ENCODE measurements around the gene LRTM2.

LRTM2 gene

DNA sequence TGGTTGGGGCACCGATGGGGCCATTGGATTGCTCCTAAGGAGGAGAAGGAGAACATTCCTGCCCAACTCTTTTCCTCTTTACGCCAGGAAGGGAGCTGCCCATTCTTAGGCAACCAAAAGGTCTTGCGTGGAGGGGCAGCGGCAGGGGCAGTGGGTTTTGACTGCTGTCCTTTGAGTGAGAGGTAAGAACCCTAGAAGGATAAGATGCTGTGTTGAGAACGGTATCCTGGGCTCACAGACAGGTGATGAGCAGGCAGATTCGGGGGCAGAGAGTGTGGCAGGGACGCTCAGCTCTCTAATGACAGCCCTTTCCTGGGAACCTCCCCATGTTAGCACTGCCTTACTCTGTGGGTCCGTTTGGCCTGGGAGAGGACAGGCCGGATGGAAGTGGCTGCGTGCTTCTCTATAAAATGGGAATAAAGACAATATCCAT lies 13.2 kb downstream of the LRTM2 start:
- Histone ChIP-seq H3K27ac (ENCODE audit: low read depth, low read length, severe bottlenecking) (no peak overlapping the region), H3K4me3 (ENCODE audit: extremely low read depth, insufficient read depth, low read length, poor library complexity, severe bottlenecking) (no peak overlapping the region), H3K36me3 (ENCODE audit: control insufficient read depth, insufficient read depth, low read length) (no peaks in the 10 kb centered on the region), H3K4me1 (ENCODE audit: control insufficient read depth, insufficient read depth, low read length, poor library complexity, severe bottlenecking) (peaks cover 16% of the 10 kb centered on the region), H3K9me3 (ENCODE audit: control insufficient read depth, low read length) (no peaks in the 10 kb centered on the region)
- WGBS, 2 experiments (ENCODE audit: insufficient coverage in 2 of 2): 82 to 83% methylated on average over 7 to 9 of the region's 10 CpGs

DNA sequence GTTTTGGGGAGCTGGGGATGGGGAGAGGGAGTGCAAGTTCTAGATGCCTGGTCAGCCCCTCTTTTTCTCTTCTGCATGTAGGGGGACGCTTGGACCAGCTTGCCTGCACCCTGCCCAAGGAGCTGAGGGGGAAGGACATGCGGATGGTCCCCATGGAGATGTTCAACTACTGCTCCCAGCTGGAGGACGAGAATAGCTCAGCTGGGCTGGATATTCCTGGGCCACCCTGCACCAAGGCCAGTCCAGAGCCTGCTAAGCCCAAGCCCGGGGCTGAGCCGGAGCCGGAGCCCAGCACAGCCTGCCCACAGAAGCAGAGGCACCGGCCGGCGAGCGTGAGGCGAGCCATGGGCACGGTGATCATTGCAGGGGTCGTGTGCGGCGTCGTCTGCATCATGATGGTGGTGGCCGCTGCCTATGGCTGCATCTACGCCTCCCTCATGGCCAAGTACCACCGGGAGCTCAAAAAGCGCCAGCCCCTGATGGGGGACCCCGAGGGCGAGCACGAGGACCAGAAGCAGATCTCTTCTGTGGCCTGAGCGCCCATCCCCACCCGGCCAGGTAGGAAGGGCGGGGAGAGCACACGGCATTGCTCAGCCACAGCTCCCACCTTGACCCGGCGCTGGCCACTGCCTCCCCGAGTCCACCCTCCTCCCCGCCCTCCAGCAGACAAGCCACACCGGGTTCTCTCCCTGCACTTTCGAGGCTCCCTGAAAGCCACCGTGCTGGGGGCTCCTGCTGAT lies 14.0 kb downstream of the LRTM2 start:
- Histone ChIP-seq H3K27ac (ENCODE audit: low read depth, low read length, severe bottlenecking) (no peak overlapping the region), H3K9me3 (ENCODE audit: control insufficient read depth, low read length) (no peaks in the 10 kb centered on the region), H3K36me3 (ENCODE audit: control insufficient read depth, insufficient read depth, low read length) (no peaks in the 10 kb centered on the region), H3K4me3 (ENCODE audit: extremely low read depth, insufficient read depth, low read length, poor library complexity, severe bottlenecking) (no peak overlapping the region), H3K4me1 (ENCODE audit: control insufficient read depth, insufficient read depth, low read length, poor library complexity, severe bottlenecking) (peaks cover 19% of the 10 kb centered on the region)
- 89 to 92% methylated on average over 32 to 33 of the region's 34 CpGs for WGBS, 2 experiments (ENCODE audit: insufficient coverage in 2 of 2)

DNA sequence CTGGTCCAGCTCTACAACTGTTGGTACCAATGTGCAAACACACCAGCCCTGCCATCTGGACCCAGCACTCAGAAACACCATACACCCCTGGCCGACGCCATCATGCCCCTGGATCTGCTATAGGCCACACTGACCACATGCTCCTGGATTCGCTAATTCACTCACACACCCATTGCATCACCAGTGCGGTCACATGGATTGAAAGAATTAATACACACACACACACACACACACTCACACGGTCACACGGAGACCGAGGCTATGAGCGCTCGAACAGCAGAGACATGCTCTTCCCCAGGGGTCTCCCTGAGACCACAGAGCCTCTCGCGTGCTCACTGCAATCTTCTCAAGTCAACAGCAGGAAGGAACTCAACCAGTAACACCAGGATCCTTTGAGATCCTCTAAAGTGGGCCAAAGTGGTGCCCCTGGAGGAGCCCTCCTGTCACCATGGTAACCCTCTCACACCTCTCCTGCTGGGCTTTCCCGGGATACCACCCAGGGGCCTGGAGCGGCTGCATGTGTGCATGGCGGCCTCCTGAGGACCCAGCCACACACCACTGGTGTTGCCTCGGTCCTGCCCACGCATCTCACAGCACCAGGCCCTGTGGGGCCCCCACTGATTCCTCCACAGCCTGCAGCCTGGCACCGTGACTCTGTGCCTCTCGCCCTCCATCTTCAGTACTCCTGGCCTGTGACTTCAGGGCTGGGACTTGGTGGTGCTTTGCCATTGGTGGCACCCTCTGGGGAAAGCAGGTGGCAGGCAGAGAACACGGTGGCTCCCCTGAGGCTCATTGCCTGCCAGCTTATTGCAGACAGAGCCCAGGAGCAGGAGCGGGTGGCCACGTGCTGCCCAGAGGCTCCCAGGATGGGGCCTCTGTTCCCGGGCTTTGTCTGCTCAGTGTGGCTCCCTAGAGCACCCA lies 15.1 kb downstream of the LRTM2 start:
- WGBS, 2 experiments (ENCODE audit: insufficient coverage in 2 of 2): 90 to 93% methylated on average over 20 to 22 of the region's 22 CpGs
- Histone ChIP-seq H3K36me3 (ENCODE audit: control insufficient read depth, insufficient read depth, low read length) (no peaks in the 10 kb centered on the region), H3K27ac (ENCODE audit: low read depth, low read length, severe bottlenecking) (no peak overlapping the region), H3K9me3 (ENCODE audit: control insufficient read depth, low read length) (no peaks in the 10 kb centered on the region), H3K4me1 (ENCODE audit: control insufficient read depth, insufficient read depth, low read length, poor library complexity, severe bottlenecking) (peaks cover 19% of the 10 kb centered on the region), H3K4me3 (ENCODE audit: extremely low read depth, insufficient read depth, low read length, poor library complexity, severe bottlenecking) (no peak overlapping the region)

DNA sequence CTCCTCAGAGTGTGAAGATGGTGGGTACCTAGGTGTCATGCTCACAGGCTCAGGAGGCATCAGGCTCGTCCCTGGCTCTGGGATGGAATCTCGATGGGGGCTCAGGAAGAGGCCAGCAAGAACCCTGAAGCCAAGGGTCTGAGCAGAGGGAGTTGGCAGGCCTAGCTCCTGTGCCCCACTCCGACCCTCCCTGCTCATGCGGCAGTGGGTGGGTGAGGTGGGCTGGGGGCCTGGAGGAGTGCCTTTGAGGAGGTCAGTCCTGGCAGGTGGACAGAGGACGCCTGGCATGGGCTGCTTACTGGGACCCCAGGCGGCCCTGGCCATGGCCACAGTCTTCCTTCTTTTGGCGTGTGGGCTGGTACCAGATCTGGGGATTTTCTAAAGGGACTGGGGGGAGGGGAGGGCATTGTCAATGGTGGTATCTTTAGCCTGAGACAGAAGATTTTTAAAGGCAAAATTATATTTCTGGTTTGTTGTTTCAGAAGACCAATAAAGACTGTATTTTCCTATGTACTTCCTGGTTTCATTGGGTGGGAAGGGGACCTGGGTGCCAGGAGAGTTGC lies 16.0 kb downstream of the LRTM2 start:
- 63 to 81% methylated on average over 4 to 7 of the region's 7 CpGs for WGBS, 2 experiments (ENCODE audit: insufficient coverage in 2 of 2)
- H3K27ac ChIP-seq (ENCODE audit: low read depth, low read length, severe bottlenecking): no peak overlapping the region
- no peaks in the 10 kb centered on the region for H3K9me3 ChIP-seq (ENCODE audit: control insufficient read depth, low read length)
- no peaks in the 10 kb centered on the region for H3K36me3 ChIP-seq (ENCODE audit: control insufficient read depth, insufficient read depth, low read length)
- H3K4me1 ChIP-seq (ENCODE audit: control insufficient read depth, insufficient read depth, low read length, poor library complexity, severe bottlenecking): peaks cover 19% of the 10 kb centered on the region
- H3K4me3 ChIP-seq (ENCODE audit: extremely low read depth, insufficient read depth, low read length, poor library complexity, severe bottlenecking): no peak overlapping the region

DNA sequence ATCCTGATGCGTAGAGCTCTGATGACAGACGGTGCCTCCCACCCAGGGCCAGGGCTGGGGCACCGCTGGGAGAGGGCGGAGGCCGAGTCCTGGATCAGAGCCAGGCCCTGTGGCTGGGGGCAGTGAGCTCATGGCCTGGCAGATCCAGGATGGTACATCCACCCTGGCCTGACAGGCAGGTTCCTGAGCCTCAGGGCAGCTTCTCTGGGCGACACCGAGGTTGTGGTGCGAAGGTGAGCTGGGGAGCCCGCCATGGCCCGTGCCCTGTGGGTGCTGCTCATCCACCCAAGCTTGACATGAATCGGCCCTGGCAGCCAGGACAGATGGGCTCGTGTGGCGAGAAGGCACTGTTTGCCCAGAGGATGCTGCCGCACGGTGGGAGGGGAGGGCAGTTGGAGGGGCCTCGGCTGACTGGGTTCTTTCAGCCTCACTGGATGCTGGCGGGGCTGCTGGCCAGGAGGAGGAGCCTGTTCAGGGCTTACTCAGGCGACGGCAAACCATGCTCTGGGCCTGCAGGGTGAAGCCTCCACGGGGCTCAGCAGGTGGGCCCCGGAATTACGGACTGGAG lies 16.6 kb downstream of the LRTM2 start:
- Histone ChIP-seq H3K4me1 (ENCODE audit: control insufficient read depth, insufficient read depth, low read length, poor library complexity, severe bottlenecking) (peaks cover 19% of the 10 kb centered on the region), H3K9me3 (ENCODE audit: control insufficient read depth, low read length) (no peaks in the 10 kb centered on the region), H3K4me3 (ENCODE audit: extremely low read depth, insufficient read depth, low read length, poor library complexity, severe bottlenecking) (no peak overlapping the region), H3K36me3 (ENCODE audit: control insufficient read depth, insufficient read depth, low read length) (no peaks in the 10 kb centered on the region), H3K27ac (ENCODE audit: low read depth, low read length, severe bottlenecking) (peak overlapping the region; percentile 76)
- 75 to 78% methylated on average over 22 of the region's 22 CpGs for WGBS, 2 experiments (ENCODE audit: insufficient coverage in 2 of 2)

DNA sequence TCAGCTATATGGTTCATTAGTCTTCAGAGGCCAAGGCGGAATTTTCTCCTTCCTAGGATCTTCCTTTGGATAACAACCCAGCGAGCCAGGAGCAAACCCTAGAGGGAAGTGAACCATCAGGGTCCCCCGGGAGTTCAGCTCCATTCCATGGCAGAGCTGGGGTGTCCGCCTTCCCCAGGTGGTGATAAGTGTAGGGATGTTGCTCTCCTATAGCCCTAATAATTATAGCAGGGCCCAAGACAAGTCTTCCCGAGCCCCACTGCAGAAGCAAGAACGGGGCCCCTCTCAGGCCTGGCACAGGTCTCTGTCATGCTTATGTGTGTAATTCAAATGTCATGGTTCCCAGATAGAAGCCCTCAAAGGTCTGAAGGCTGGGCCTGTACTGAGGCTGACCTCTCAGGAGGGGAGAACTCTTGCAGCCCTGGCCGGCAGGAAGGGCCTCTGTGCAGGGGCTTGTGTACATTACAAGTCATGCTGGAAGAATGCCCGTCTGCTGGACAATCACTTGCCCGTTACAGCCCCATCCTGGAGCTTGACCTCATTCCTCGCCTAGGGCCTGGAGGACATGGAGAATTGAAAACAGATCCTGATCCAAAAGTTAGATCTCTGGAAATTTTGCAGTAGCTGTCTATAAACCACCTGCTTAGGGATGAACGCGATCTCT lies 17.3 kb downstream of the LRTM2 start:
- H3K4me1 ChIP-seq (ENCODE audit: control insufficient read depth, insufficient read depth, low read length, poor library complexity, severe bottlenecking): peaks cover 19% of the 10 kb centered on the region
- no peaks in the 10 kb centered on the region for H3K36me3 ChIP-seq (ENCODE audit: control insufficient read depth, insufficient read depth, low read length)
- H3K27ac ChIP-seq (ENCODE audit: low read depth, low read length, severe bottlenecking): peak overlapping the region; percentile 76
- WGBS, 2 experiments (ENCODE audit: insufficient coverage in 2 of 2): 78 to 81% methylated on average over 7 to 9 of the region's 12 CpGs
- no peaks in the 10 kb centered on the region for H3K9me3 ChIP-seq (ENCODE audit: control insufficient read depth, low read length)
- no peak overlapping the region for H3K4me3 ChIP-seq (ENCODE audit: extremely low read depth, insufficient read depth, low read length, poor library complexity, severe bottlenecking)

DNA sequence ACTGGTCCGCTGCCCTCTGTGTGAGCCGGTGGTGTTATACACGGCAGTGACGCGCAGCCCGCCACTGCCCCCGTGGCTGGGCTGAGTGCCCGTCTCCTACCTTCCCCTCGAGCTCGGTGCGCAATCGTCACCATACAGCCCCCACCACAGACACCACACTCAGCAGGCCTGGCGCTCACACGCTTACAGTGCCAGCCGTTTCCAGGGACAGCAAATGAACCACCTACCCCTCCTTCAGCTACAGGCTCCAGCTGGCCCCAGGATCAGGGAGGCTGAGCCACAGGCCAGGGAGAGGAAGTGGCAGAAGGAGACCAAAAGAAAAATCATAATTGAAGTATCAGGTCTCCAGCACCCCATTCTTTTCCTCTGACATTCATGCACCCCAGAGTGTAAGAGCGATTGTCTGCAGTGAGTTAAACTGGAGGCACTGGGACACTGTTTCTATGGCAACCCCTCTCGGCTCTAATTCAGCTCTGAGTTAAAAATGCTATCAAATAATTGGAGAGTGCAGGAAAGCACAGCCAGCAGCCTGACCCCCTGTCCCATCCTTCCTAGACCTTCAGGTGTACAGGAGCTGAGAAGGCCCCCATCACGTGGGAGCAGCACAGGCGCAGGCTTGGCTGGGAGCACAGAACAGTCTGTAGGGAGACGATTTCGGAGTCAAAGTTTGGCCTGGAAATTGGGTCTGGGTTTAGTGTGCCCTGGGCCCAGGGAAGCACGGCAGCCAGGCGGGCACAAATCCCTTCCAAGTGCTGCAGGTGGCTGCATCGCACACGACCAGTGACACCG lies 18.0 kb downstream of the LRTM2 start:
- WGBS, 2 experiments (ENCODE audit: insufficient coverage in 2 of 2): 93 to 94% methylated on average over 11 to 24 of the region's 26 CpGs
- H3K27ac ChIP-seq (ENCODE audit: low read depth, low read length, severe bottlenecking): peak overlapping the region; percentile 76
- H3K4me1 ChIP-seq (ENCODE audit: control insufficient read depth, insufficient read depth, low read length, poor library complexity, severe bottlenecking): peaks cover 19% of the 10 kb centered on the region
- no peaks in the 10 kb centered on the region for H3K36me3 ChIP-seq (ENCODE audit: control insufficient read depth, insufficient read depth, low read length)
- no peaks in the 10 kb centered on the region for H3K9me3 ChIP-seq (ENCODE audit: control insufficient read depth, low read length)
- no peak overlapping the region for H3K4me3 ChIP-seq (ENCODE audit: extremely low read depth, insufficient read depth, low read length, poor library complexity, severe bottlenecking)

DNA sequence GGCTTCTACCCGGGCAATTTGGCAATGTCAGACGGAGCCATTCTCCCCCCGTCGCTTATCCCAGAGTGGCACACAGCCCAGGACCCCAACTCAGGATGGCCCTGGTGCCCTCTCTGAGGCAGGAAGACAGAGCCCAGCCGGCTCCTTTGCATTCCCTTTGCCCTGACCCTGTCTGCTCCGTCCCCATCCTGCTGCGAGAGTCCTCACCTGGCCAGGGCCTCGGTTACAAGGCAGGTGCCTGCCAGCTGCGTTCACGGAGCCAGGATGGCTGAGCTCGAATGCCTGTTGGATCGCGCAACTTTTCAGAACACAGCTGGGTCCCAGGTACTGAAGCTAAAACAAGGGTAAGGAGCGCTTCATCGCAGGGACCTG lies 18.6 kb downstream of the LRTM2 start:
- Histone ChIP-seq H3K4me1 (ENCODE audit: control insufficient read depth, insufficient read depth, low read length, poor library complexity, severe bottlenecking) (peaks cover 19% of the 10 kb centered on the region), H3K27ac (ENCODE audit: low read depth, low read length, severe bottlenecking) (no peak overlapping the region), H3K4me3 (ENCODE audit: extremely low read depth, insufficient read depth, low read length, poor library complexity, severe bottlenecking) (no peak overlapping the region), H3K9me3 (ENCODE audit: control insufficient read depth, low read length) (no peaks in the 10 kb centered on the region), H3K36me3 (ENCODE audit: control insufficient read depth, insufficient read depth, low read length) (no peaks in the 10 kb centered on the region)
- 94 to 95% methylated on average over 12 to 15 of the region's 15 CpGs for WGBS, 2 experiments (ENCODE audit: insufficient coverage in 2 of 2)

DNA sequence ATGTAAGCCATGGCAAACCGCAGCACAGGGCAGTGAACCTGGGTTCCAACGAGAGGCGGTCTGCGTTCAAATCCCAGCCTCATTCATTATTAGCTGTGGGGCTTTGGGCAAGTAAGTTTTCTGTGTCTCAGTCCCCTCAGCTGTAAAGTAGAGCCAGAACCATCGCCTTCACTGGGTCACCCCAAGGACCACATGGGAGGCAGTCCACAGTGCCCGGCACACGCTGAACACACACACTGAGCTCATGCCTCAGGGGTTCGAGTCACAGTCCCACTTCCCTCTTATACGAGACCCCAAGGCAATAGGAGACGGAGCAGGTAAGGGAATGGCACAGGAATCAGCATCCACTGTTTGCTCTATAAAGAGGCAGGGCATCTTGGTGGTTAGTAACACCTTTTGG lies 19.1 kb downstream of the LRTM2 start:
- Histone ChIP-seq H3K9me3 (ENCODE audit: control insufficient read depth, low read length) (no peaks in the 10 kb centered on the region), H3K4me1 (ENCODE audit: control insufficient read depth, insufficient read depth, low read length, poor library complexity, severe bottlenecking) (peaks cover 19% of the 10 kb centered on the region), H3K36me3 (ENCODE audit: control insufficient read depth, insufficient read depth, low read length) (no peaks in the 10 kb centered on the region), H3K27ac (ENCODE audit: low read depth, low read length, severe bottlenecking) (no peak overlapping the region), H3K4me3 (ENCODE audit: extremely low read depth, insufficient read depth, low read length, poor library complexity, severe bottlenecking) (no peak overlapping the region)
- WGBS, 2 experiments (ENCODE audit: insufficient coverage in 2 of 2): 97 to 99% methylated on average over 7 to 8 of the region's 10 CpGs
